ENCODE results near the gene CHD9.

GRCh38 chr16:53014287-53014686, 40.5 kb upstream of the CHD9 start:
- TF ChIP-seq SAFB (IDR thresholded peaks at IDR 0.05; ENCODE audit: borderline replicate concordance, low read depth, low read length) (no peak), SRSF7 (optimal IDR thresholded peaks at IDR 0.05; ENCODE audit: low read depth, low read length) (no peak), SMC3 (conservative IDR thresholded peaks at IDR 0.05; ENCODE audit: insufficient read depth, low read depth, low read length) (no peak), MNT (conservative IDR thresholded peaks at IDR 0.05) (no peak), FIP1L1 (IDR thresholded peaks at IDR 0.05; ENCODE audit: low read depth, low read length, poor library complexity, severe bottlenecking) (no peak), CTCF (IDR thresholded peaks at IDR 0.05 in 2 of 3, conservative IDR thresholded peaks at IDR 0.05 in 1 of 3; ENCODE audit: insufficient read depth in 2 of 3, low read depth in 1 of 3, low read length in 3 of 3) (no peak), ZNF445 (CRISPR knock-in tag; IDR thresholded peaks at IDR 0.05; ENCODE audit: low read depth) (no peak), NFXL1 (CRISPR knock-in tag; IDR thresholded peaks at IDR 0.05) (no peak)
